Stimulated activated naive B cell treated with anti-CD40 and anti-IgM and Interleukin-4, amounts not matched to agents 10 μg/mL and 1 μg/mL and 100 μg/mL, for 72 hours (primary cell): Measurements from ENCODE around the gene GPX3.
A peak's percentile ranks its signal among the peaks of the same experiment; 100 is the strongest.

Experiments used
- ATAC-seq, 2 donors: fragments of 150-1000 bp; cut with Tn5 transposase; replicated peaks; 2 replicates each; pipeline ENCODE4 v1.10.0; 2021; ENCODE audit warnings: moderate library complexity in 1 of 2
- DNase-seq: peaks from one replicate; pipeline ENCODE4 v3.0.0; 2021
- H3K27ac Mint-ChIP-seq: one replicate; pipeline ENCODE4 v1.8.0; 2022; ENCODE audit warnings: mild to moderate bottlenecking, mixed read lengths
- H3K27me3 Mint-ChIP-seq, 2 donors: one replicate each; pipeline ENCODE4 v1.8.0; 2022; ENCODE audit warnings: mixed read lengths in 2 of 2
- H3K36me3 Mint-ChIP-seq, 2 donors: one replicate each; pipeline ENCODE4 v1.8.0; 2022; ENCODE audit warnings: mixed read lengths in 2 of 2, mild to moderate bottlenecking in 1 of 2
- H3K4me1 Mint-ChIP-seq, 2 donors: one replicate each; pipeline ENCODE4 v1.8.0; 2022; ENCODE audit warnings: mixed read lengths in 2 of 2, mild to moderate bottlenecking in 1 of 2
- H3K4me3 Mint-ChIP-seq, 2 donors: one replicate each; pipeline ENCODE4 v1.8.0; 2022; ENCODE audit warnings: mild to moderate bottlenecking in 2 of 2, mixed read lengths in 2 of 2, moderate library complexity in 1 of 2
- H3K9me3 Mint-ChIP-seq, 2 donors: one replicate each; pipeline ENCODE4 v1.8.0; 2022; ENCODE audit warnings: mixed read lengths in 2 of 2, mild to moderate bottlenecking in 1 of 2

The GPX3 gene

GRCh38 chr5:151051066-151051930 is 30.9 kb downstream of the GPX3 start:
- H3K4me1 Mint-ChIP-seq, result peaks cover 60 to 76% of the 10 kb centered on the region in 2 donors
- no peaks in the 10 kb centered on the region for H3K9me3 Mint-ChIP-seq
- peak overlapping the region; percentile 95 for H3K27ac Mint-ChIP-seq
- ATAC-seq (peak; percentile 69 to 81), DNase-seq (peak; percentile 68)
- H3K4me3 Mint-ChIP-seq, result peak overlapping the region in 1 of 2 donors; percentile 58
- H3K36me3 Mint-ChIP-seq, result peaks cover 73 to 92% of the 10 kb centered on the region in 2 donors
- H3K27me3 Mint-ChIP-seq, result no peaks in the 10 kb centered on the region

GRCh38 chr5:151051931-151052608 is 31.7 kb downstream of the GPX3 start:
- no peak for DNase-seq
- Mint-ChIP-seq H3K4me3 (peak overlapping the region; percentile 51 to 77), H3K27me3 (no peaks in the 10 kb centered on the region), H3K9me3 (no peaks in the 10 kb centered on the region), H3K27ac (peak overlapping the region; percentile 95), H3K4me1 (peaks cover 68 to 84% of the 10 kb centered on the region in 2 donors), H3K36me3 (peaks cover 79 to 93% of the 10 kb centered on the region in 2 donors)
- ATAC-seq, result peak in 1 of 2 donors; percentile 1

- peak overlapping the region; percentile 95 for H3K27ac Mint-ChIP-seq
- peak overlapping the region; percentile 51 to 77 for H3K4me3 Mint-ChIP-seq
- peak; percentile 56 to 67 for ATAC-seq
These were observed 32.4 kb downstream of the GPX3 start for GRCh38 chr5:151052836-151053235.

DNA sequence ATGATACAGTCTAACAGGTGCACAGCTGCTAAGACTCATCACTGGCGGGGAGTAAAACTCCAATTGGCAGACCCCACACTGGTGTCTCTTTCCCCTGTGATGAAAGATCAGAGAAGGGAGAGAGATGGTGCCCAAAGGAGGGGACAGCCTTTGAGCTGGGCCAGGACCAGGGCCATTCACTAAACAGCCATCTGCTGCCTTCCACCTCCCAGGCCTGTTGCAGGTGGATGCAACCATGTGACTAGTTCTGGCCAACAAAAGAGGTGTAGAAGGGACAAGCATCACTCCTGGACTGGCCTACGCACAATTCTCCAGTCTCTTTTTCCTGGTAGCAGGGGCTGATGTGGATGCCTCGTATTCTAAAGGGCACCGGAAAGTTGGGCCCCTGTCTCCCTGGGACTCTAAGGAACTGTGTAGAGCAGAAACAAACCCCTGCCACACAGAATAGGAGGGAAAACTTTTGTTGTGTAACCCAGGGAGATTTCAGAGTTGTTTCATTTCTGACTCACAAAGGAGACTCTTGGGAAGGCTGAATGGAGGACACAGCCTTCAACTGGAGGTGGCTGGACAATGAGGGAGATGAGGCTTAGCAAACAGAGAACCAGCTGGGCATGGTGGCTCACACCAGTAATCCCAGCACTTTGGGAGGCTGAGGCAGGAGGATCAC is 33.5 kb downstream of the GPX3 start:
- no peak for ATAC-seq
- Mint-ChIP-seq H3K4me1 (peaks cover 64 to 85% of the 10 kb centered on the region in 2 donors), H3K4me3 (no peak overlapping the region), H3K9me3 (no peaks in the 10 kb centered on the region), H3K27me3 (no peaks in the 10 kb centered on the region), H3K36me3 (peaks cover 74 to 90% of the 10 kb centered on the region in 2 donors), H3K27ac (peak overlapping the region; percentile 95)
- no peak for DNase-seq

More at GRCh38 chr5:151052836-151053235, 32.4 kb downstream of the GPX3 start:
- H3K27me3 Mint-ChIP-seq, result no peaks in the 10 kb centered on the region
- no peak for DNase-seq
- peaks cover 66 to 84% of the 10 kb centered on the region in 2 donors for H3K4me1 Mint-ChIP-seq
- no peaks in the 10 kb centered on the region for H3K9me3 Mint-ChIP-seq
- H3K36me3 Mint-ChIP-seq, result peaks cover 75 to 90% of the 10 kb centered on the region in 2 donors

GRCh38 chr5:151054709-151055108 is 34.3 kb downstream of the GPX3 start:
- ATAC-seq (no peak), DNase-seq (no peak)
- H3K4me1 Mint-ChIP-seq, result peaks cover 67 to 89% of the 10 kb centered on the region in 2 donors
- H3K36me3 Mint-ChIP-seq, result peaks cover 75 to 90% of the 10 kb centered on the region in 2 donors
- peak overlapping the region in 1 of 2 donors; percentile 25 for H3K4me3 Mint-ChIP-seq
- H3K27ac Mint-ChIP-seq, result peak overlapping the region; percentile 56
- no peaks in the 10 kb centered on the region for H3K27me3 Mint-ChIP-seq
- no peaks in the 10 kb centered on the region for H3K9me3 Mint-ChIP-seq

GRCh38 chr5:151055336-151055735 is 34.9 kb downstream of the GPX3 start:
- Mint-ChIP-seq H3K4me3 (peak overlapping the region; percentile 32 to 33), H3K27ac (peak overlapping the region; percentile 80), H3K9me3 (no peaks in the 10 kb centered on the region), H3K4me1 (peaks cover 72 to 95% of the 10 kb centered on the region in 2 donors), H3K36me3 (peaks cover 75 to 91% of the 10 kb centered on the region in 2 donors), H3K27me3 (no peaks in the 10 kb centered on the region)
- DNase-seq (no peak), ATAC-seq (no peak)

GRCh38 chr5:151056379-151057325 is 36.3 kb downstream of the GPX3 start:
- peaks cover 76 to 100% of the 10 kb centered on the region in 2 donors for H3K4me1 Mint-ChIP-seq
- peaks cover 79 to 95% of the 10 kb centered on the region in 2 donors for H3K36me3 Mint-ChIP-seq
- ATAC-seq (no peak), DNase-seq (no peak)
- peak overlapping the region; percentile 60 to 65 for H3K4me3 Mint-ChIP-seq
- peak overlapping the region; percentile 89 for H3K27ac Mint-ChIP-seq
- no peaks in the 10 kb centered on the region for H3K27me3 Mint-ChIP-seq
- no peaks in the 10 kb centered on the region for H3K9me3 Mint-ChIP-seq

DNA sequence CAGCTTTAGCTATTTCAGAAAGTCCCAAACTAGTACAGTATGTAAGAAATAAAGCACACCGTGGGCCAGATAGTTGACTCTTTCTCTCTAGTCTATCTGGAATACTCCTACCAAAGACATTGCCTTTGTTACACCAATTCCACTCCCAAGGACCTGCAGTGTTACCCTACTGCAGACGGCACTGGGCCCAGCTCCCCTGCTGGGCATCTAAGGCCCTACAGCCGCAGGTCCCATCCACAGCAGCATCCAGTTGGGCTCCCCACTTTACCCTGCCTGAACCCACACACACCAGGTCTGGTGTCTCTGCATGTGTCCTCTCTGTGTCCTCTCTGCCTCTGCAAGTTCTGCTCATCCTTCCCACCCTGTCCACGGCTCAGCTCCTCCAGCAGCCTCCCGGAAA is 37.9 kb downstream of the GPX3 start:
- H3K4me3 Mint-ChIP-seq, result peak overlapping the region; percentile 76 to 80
- no peak for ATAC-seq
- H3K27me3 Mint-ChIP-seq, result no peaks in the 10 kb centered on the region
- peaks cover 75 to 100% of the 10 kb centered on the region in 2 donors for H3K4me1 Mint-ChIP-seq
- H3K9me3 Mint-ChIP-seq, result no peaks in the 10 kb centered on the region
- peaks cover 80 to 95% of the 10 kb centered on the region in 2 donors for H3K36me3 Mint-ChIP-seq
- peak overlapping the region; percentile 94 for H3K27ac Mint-ChIP-seq
- no peak for DNase-seq

DNA sequence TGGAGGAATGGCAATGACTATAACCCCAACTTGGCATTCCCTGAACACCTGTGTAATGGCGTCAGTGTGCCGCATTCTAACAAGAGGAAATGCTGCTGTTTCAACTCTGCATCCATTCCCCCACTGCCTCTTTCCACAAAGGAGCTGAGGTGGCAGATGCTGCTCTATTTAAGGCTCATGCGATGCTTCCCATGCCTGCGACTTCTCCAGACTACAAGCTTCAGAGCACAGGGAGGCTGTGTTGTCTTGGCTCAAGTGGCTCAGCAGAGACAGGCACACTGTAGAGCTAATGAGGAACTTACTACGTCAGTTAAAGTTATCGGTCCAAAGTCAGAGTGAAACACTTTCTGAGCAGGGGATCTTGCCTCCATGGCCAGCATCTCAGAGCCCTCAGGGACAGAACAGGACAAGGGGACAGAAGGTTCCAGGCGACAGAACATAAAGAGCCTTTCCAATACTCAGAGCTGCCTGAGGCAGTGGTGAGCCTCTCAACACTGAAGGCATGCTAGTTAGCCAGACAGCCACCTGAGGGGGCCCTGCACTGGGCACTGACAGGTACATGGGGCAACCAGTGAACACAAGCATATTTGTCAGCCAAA is 38.6 kb downstream of the GPX3 start:
- peaks cover 73 to 100% of the 10 kb centered on the region in 2 donors for H3K4me1 Mint-ChIP-seq
- H3K27me3 Mint-ChIP-seq, result no peaks in the 10 kb centered on the region
- H3K4me3 Mint-ChIP-seq, result peak overlapping the region; percentile 76 to 80
- no peaks in the 10 kb centered on the region for H3K9me3 Mint-ChIP-seq
- DNase-seq (no peak), ATAC-seq (peak; percentile 36 to 41)
- peaks cover 82 to 95% of the 10 kb centered on the region in 2 donors for H3K36me3 Mint-ChIP-seq
- peak overlapping the region; percentile 94 for H3K27ac Mint-ChIP-seq

GRCh38 chr5:151060742-151061141 is 40.4 kb downstream of the GPX3 start:
- no peaks in the 10 kb centered on the region for H3K9me3 Mint-ChIP-seq
- H3K4me3 Mint-ChIP-seq, result peak overlapping the region; percentile 64 to 80
- peaks cover 86 to 93% of the 10 kb centered on the region in 2 donors for H3K36me3 Mint-ChIP-seq
- peaks cover 76 to 100% of the 10 kb centered on the region in 2 donors for H3K4me1 Mint-ChIP-seq
- ATAC-seq (no peak), DNase-seq (no peak)
- no peaks in the 10 kb centered on the region for H3K27me3 Mint-ChIP-seq
- peak overlapping the region; percentile 94 for H3K27ac Mint-ChIP-seq

- Mint-ChIP-seq H3K27me3 (no peaks in the 10 kb centered on the region), H3K4me1 (peaks cover 79 to 100% of the 10 kb centered on the region in 2 donors), H3K4me3 (peak overlapping the region; percentile 36 to 78), H3K9me3 (no peaks in the 10 kb centered on the region), H3K27ac (peak overlapping the region; percentile 99), H3K36me3 (peaks cover 86 to 94% of the 10 kb centered on the region in 2 donors)
- DNase-seq, result no peak
- ATAC-seq, result no peak
These were observed 42.2 kb downstream of the GPX3 start for GRCh38 chr5:151062405-151063141.

GRCh38 chr5:151063142-151063989 is 43.0 kb downstream of the GPX3 start:
- H3K9me3 Mint-ChIP-seq, result peaks cover 0 to 2% of the 10 kb centered on the region in 2 donors
- peak overlapping the region; percentile 99 for H3K27ac Mint-ChIP-seq
- DNase-seq (no peak), ATAC-seq (no peak)
- no peaks in the 10 kb centered on the region for H3K27me3 Mint-ChIP-seq
- peaks cover 92 to 96% of the 10 kb centered on the region in 2 donors for H3K36me3 Mint-ChIP-seq
- H3K4me3 Mint-ChIP-seq, result peak overlapping the region; percentile 54 to 78
- peaks cover 85 to 100% of the 10 kb centered on the region in 2 donors for H3K4me1 Mint-ChIP-seq
